HCT116 (cell line): Measurements from ENCODE around the gene MTFR1L. TPM values are rescaled to one million over a fixed set of nuclear protein-coding genes. Genes with fewer than 3 reads are reported as not detected.

Experiments used
- ATAC-seq: fragments of 200-7000 bp; cut with Tn5 transposase; 2 replicates; pipeline ENCODE4 v1.9.1; 2020; ENCODE audit warnings: mild to moderate bottlenecking, moderate library complexity
- BruUV-seq: library from RNA; stranded (reverse); fragments of 400-500 nt; replicated peaks from 2 replicates; lab custom pipeline; 2021; lab: Mats Ljungman, UMichigan
- CTCF ChIA-PET: fragments of 300-600 bp; sonication (Branson Sonifier 250); formaldehyde crosslinking; loops from one replicate; lab custom pipeline; 2021; ENCODE audit warnings: antibody characterized with exemption; lab: Charles Lee
- POLR2A ChIA-PET: fragments of 300-600, 350-600 bp; sonication (Branson Sonifier 250); formaldehyde crosslinking; loops from one replicate; lab custom pipeline; 2021; ENCODE audit warnings: antibody characterized with exemption; lab: Charles Lee
- RAD21 ChIA-PET, 2 experiments: fragments of 300-600 bp; sonication (Branson Sonifier 250); formaldehyde crosslinking; loops; one replicate each; lab custom pipeline; 2023; ENCODE audit warnings: low total read pairs in 2 of 2; ENCODE audit not compliant: uncharacterized antibody in 2 of 2, unreplicated experiment in 2 of 2, low non-redundant PET in 1 of 2; lab: Charles Lee
- DNase-seq: peaks from one replicate; pipeline ENCODE4 v3.0.0-alpha.2; 2010; ENCODE audit warnings: low read depth, low spot score
- H2AFZ ChIP-seq: fragments of 200-600 bp; shearing (Covaris generic), sonication (generic); 2 replicates; pipeline ENCODE4 v1.6.1; 2017; ENCODE audit warnings: low read depth, mixed run types, mixed read lengths, antibody characterized with exemption, low read length; ENCODE audit not compliant: poor library complexity, severe bottlenecking
- H3K27ac ChIP-seq: 2 replicates; pipeline ENCODE4 v1.5.1; 2012; ENCODE audit warnings: low read depth, low read length
- H3K27me3 ChIP-seq: fragments of 200-600 bp; sonication (generic); 2 replicates; pipeline ENCODE4 v1.6.1; 2016; ENCODE audit warnings: mixed run types, low read length, mixed read lengths; ENCODE audit not compliant: insufficient read depth
- H3K36me3 ChIP-seq, 2 experiments: fragments of 200-500 bp in 1 of 2; fragments of 200-600 bp in 1 of 2; sonication (Bioruptor generic) in 1 of 2; sonication (generic) in 1 of 2; 2 replicates each; pipeline versions ENCODE4 v1.5.1 to v1.6.1; 2014 to 2016; ENCODE audit warnings: low read length in 2 of 2, inconsistent platforms in 1 of 2, mixed read lengths in 1 of 2, mixed run types in 1 of 2; ENCODE audit not compliant: insufficient read depth in 2 of 2, control insufficient read depth in 1 of 2
- H3K4me1 ChIP-seq, 2 experiments: fragments of 200-600 bp in 1 of 2; sonication (generic) in 1 of 2; 2 replicates each; pipeline versions ENCODE4 v1.5.1 to v1.6.1; 2012 to 2017; ENCODE audit warnings: low read length in 2 of 2, inconsistent platforms in 1 of 2, mild to moderate bottlenecking in 1 of 2, mixed read lengths in 1 of 2, mixed run types in 1 of 2, moderate library complexity in 1 of 2; ENCODE audit not compliant: insufficient read depth in 2 of 2, control insufficient read depth in 1 of 2
- H3K4me2 ChIP-seq: fragments of 200-600 bp; sonication (generic); 2 replicates; pipeline ENCODE4 v1.6.1; 2017; ENCODE audit warnings: mixed run types, low read length, mixed read lengths
- H3K4me3 ChIP-seq, 2 experiments: fragments of 200-600 bp in 1 of 2; sonication (generic) in 1 of 2; replicated peaks in 1 of 2; 2 replicates each; pipeline ENCODE4 v1.5.1; 2011 to 2016; ENCODE audit warnings: low read length in 2 of 2, control low read depth in 1 of 2, low read depth in 1 of 2, mild to moderate bottlenecking in 1 of 2, mixed read lengths in 1 of 2, mixed run types in 1 of 2
- H3K79me2 ChIP-seq: fragments of 200-600 bp; sonication (generic); 2 replicates; pipeline ENCODE4 v1.6.1; 2017; ENCODE audit warnings: mild to moderate bottlenecking, mixed run types, low read length, moderate library complexity, mixed read lengths; ENCODE audit not compliant: insufficient read depth
- H3K9ac ChIP-seq: fragments of 200-600 bp; sonication (generic); 2 replicates; pipeline ENCODE4 v1.6.1; 2016; ENCODE audit warnings: low read length, mixed read lengths
- H3K9me2 ChIP-seq: fragments of 200-600 bp; sonication (generic), shearing (Covaris generic); 2 replicates; pipeline ENCODE4 v1.6.1; 2017; ENCODE audit warnings: mixed run types, mild to moderate bottlenecking, moderate library complexity; ENCODE audit not compliant: insufficient read depth
- H3K9me3 ChIP-seq, 2 experiments: fragments of 200-500 bp in 1 of 2; fragments of 200-600 bp in 1 of 2; sonication (Bioruptor generic) in 1 of 2; sonication (generic) in 1 of 2; 2 replicates each; pipeline ENCODE4 v1.6.1; 2014 to 2017; ENCODE audit warnings: low read length in 2 of 2, mixed read lengths in 2 of 2, inconsistent platforms in 1 of 2, low read depth in 1 of 2, mild to moderate bottlenecking in 1 of 2, mixed run types in 1 of 2, moderate library complexity in 1 of 2; ENCODE audit not compliant: control insufficient read depth in 1 of 2, insufficient read depth in 1 of 2
- H4K20me1 ChIP-seq: fragments of 200-600 bp; sonication (generic), shearing (Covaris generic); 2 replicates; pipeline ENCODE4 v1.6.1; 2017; ENCODE audit warnings: mixed run types, mild to moderate bottlenecking, moderate library complexity; ENCODE audit not compliant: insufficient read depth
- CEBPB ChIP-seq: IDR thresholded peaks from 2 replicates; pipeline ENCODE4 v1.6.1; 2012; ENCODE audit warnings: low read depth
- EGR1 ChIP-seq: IDR thresholded peaks from 2 replicates; pipeline ENCODE4 v1.6.1; 2012; ENCODE audit warnings: low read depth
- FOSL1 ChIP-seq: IDR thresholded peaks from 2 replicates; pipeline ENCODE4 v1.6.1; 2012; ENCODE audit warnings: low read depth
- REST ChIP-seq: IDR thresholded peaks from 2 replicates; pipeline ENCODE4 v1.6.1; 2012; ENCODE audit warnings: low read depth
- SIN3A ChIP-seq: IDR thresholded peaks from 2 replicates; pipeline ENCODE4 v1.6.1; 2012; ENCODE audit warnings: low read depth
- TCF7L2 ChIP-seq: IDR thresholded peaks from 2 replicates; pipeline ENCODE4 v1.7.0; 2011; ENCODE audit warnings: borderline replicate concordance, inconsistent platforms; ENCODE audit not compliant: insufficient read depth, insufficient read length; ENCODE audit errors: extremely low read depth
- YY1 ChIP-seq: IDR thresholded peaks from 2 replicates; pipeline ENCODE4 v1.6.1; 2011; ENCODE audit warnings: low read length, low read depth, moderate library complexity, mild to moderate bottlenecking; ENCODE audit not compliant: insufficient replicate concordance; ENCODE audit errors: extremely low read depth
- ZBTB33 ChIP-seq: IDR thresholded peaks from 2 replicates; pipeline ENCODE4 v1.6.1; 2011; ENCODE audit warnings: mild to moderate bottlenecking, low read length, moderate library complexity; ENCODE audit not compliant: insufficient replicate concordance; ENCODE audit errors: extremely low read depth
- intact Hi-C: fragments of 100-400 bp; cut with micrococcal nuclease; formaldehyde crosslinking; loops from 2 replicates; pipeline ENCODE4 v1.10.0; 2022
- total RNA-seq: library from RNA; stranded (reverse); gene quantifications from one replicate; pipeline ENCODE4 v1.2.1, GENCODE V29; 2021; ENCODE audit not compliant: unreplicated experiment

Gene MTFR1L
- total RNA-seq, 1 experiment from 2014 or later, result 35.8 TPM

GRCh38 chr1:25861316-25862286 is 41.8 kb downstream of the MTFR1L start (continued):
- TF ChIP-seq ZBTB33, result no peak
- TF ChIP-seq SIN3A, result 0 out of 2 replicates have a peak, but pooled peaks have one; percentile 27

GRCh38 chr1:25862785-25863485 is 43.2 kb downstream of the MTFR1L start:
- no peak overlapping the region; the same call in 1 of the 2 replicates for H3K27ac ChIP-seq
- intact Hi-C loops, result no loop called here
- H3K4me2 ChIP-seq, result no peak overlapping the region
- H3K79me2 ChIP-seq, result peaks cover 12% of the 10 kb centered on the region
- no peak overlapping the region for H2AFZ ChIP-seq
- ChIA-PET POLR2A (interaction anchor here (1.2 kb wide), 1 partner anchor 12 kb away, joined by 8 read pairs; the partner anchor contains the start of gene PAQR7), RAD21 (no interaction called here), CTCF (no interaction called here)
- 0 out of 4 replicates have a peak, but pooled peaks cover 0 to 6% of the 10 kb centered on the region in 2 experiments for H3K36me3 ChIP-seq
- H3K27me3 ChIP-seq, result no peaks in the 10 kb centered on the region
- peaks cover 30 to 43% of the 10 kb centered on the region in 2 experiments for H3K4me1 ChIP-seq
- DNase-seq (no peak), ATAC-seq (no peak)
- BruUV-seq, result no TSS peak
- H3K9ac ChIP-seq, result no peak overlapping the region
- no peaks in the 10 kb centered on the region for H3K9me2 ChIP-seq
- no peak overlapping the region for H3K4me3 ChIP-seq
- 0 out of 2 replicates have a peak, but pooled peaks cover 3% of the 10 kb centered on the region for H4K20me1 ChIP-seq
- no peak for TF ChIP-seq FOSL1
- no peak for TF ChIP-seq REST
- TF ChIP-seq EGR1, result no peak
- TF ChIP-seq CEBPB, result no peak
- TF ChIP-seq YY1, result no peak
- no peak for TF ChIP-seq TCF7L2
- no peak for TF ChIP-seq SIN3A
- no peaks in the 10 kb centered on the region for H3K9me3 ChIP-seq
